HG03378 (cell line): ENCODE results near the gene TNFRSF21.
"Not testable (repeated sequence)": the region's sequence is repeated elsewhere in the genome, so short reads cannot be mapped to it uniquely, and the experiment has no call there.

Source experiments
- ATAC-seq: cut with Tn5 transposase; IDR thresholded peaks from one replicate; pipeline ENCODE4 v1.9.1; 2021; ENCODE audit warnings: mild to moderate bottlenecking, moderate library complexity; ENCODE audit not compliant: unreplicated experiment

TNFRSF21 gene

GRCh38 chr6:47309291-47310130, at the start of gene TNFRSF21:
Gene TNFRSF21, minus strand, starts transcription at chr6:47309905. Its CDS starts 394 bp downstream, at chr6:47309511.
- peak; percentile 98 for ATAC-seq

- peak; percentile 37 for ATAC-seq
Observed at GRCh38 chr6:47358440-47359225, 48.9 kb upstream of the TNFRSF21 start.

- ATAC-seq, result peak; percentile 78
Observed at GRCh38 chr6:47357827-47358226, 48.1 kb upstream of the TNFRSF21 start.

- ATAC-seq, result no peak
Observed at GRCh38 chr6:47355496-47355895, 45.8 kb upstream of the TNFRSF21 start.

- no peak for ATAC-seq
Observed at GRCh38 chr6:47353871-47354270, 44.2 kb upstream of the TNFRSF21 start.

- ATAC-seq, result no peak
Observed at GRCh38 chr6:47352966-47353365, 43.3 kb upstream of the TNFRSF21 start.

GRCh38 chr6:47352194-47352920, 42.7 kb upstream of the TNFRSF21 start:
- ATAC-seq, result no peak

GRCh38 chr6:47351621-47352020, 41.9 kb upstream of the TNFRSF21 start:
- no peak for ATAC-seq

GRCh38 chr6:47349931-47350330, 40.2 kb upstream of the TNFRSF21 start:
- no peak for ATAC-seq

- ATAC-seq, result no peak
Observed at GRCh38 chr6:47348316-47348863, 38.7 kb upstream of the TNFRSF21 start.

- ATAC-seq, result no peak
Observed at GRCh38 chr6:47345761-47346160, 36.1 kb upstream of the TNFRSF21 start.

GRCh38 chr6:47344022-47344421, 34.3 kb upstream of the TNFRSF21 start:
- no peak for ATAC-seq

- no peak for ATAC-seq
Observed at GRCh38 chr6:47343600-47343999, 33.9 kb upstream of the TNFRSF21 start.

- ATAC-seq, result no peak
Observed at GRCh38 chr6:47342824-47343223, 33.1 kb upstream of the TNFRSF21 start.

GRCh38 chr6:47337519-47337918, 27.8 kb upstream of the TNFRSF21 start:
- no peak for ATAC-seq

- ATAC-seq, result no peak
Observed at GRCh38 chr6:47336334-47336733, 26.6 kb upstream of the TNFRSF21 start.

GRCh38 chr6:47335466-47335865, 25.8 kb upstream of the TNFRSF21 start:
- peak; percentile 98 for ATAC-seq

GRCh38 chr6:47334334-47334733, 24.6 kb upstream of the TNFRSF21 start:
- ATAC-seq, result no peak

- ATAC-seq, result not testable (repeated sequence)
Observed at GRCh38 chr6:47328606-47329005, 18.9 kb upstream of the TNFRSF21 start.

GRCh38 chr6:47328139-47328538, 18.4 kb upstream of the TNFRSF21 start:
- not testable (repeated sequence) for ATAC-seq

- no peak for ATAC-seq
Observed at GRCh38 chr6:47323887-47324286, 14.2 kb upstream of the TNFRSF21 start.
